KMS-11 (cell line): ENCODE measurements around the gene ARHGAP21.

Source experiments
- H2AFZ ChIP-seq: fragments of 200-600 bp; sonication (generic); 2 replicates; pipeline ENCODE4 v1.6.1; 2016; ENCODE audit warnings: antibody characterized with exemption, mixed run types, low read depth
- H3K27ac ChIP-seq: fragments of 200-600 bp; sonication (generic); 2 replicates; pipeline ENCODE4 v1.6.1; 2016; ENCODE audit warnings: mild to moderate bottlenecking, mixed run types
- H3K27me3 ChIP-seq: fragments of 200-600 bp; sonication (generic); 2 replicates; pipeline ENCODE4 v1.6.1; 2017; ENCODE audit warnings: mild to moderate bottlenecking, low read depth, mixed run types, moderate library complexity; ENCODE audit not compliant: insufficient read depth
- H3K36me3 ChIP-seq: fragments of 200-600 bp; sonication (generic); 2 replicates; pipeline ENCODE4 v1.6.1; 2017; ENCODE audit warnings: mild to moderate bottlenecking, mixed run types; ENCODE audit not compliant: insufficient read depth
- H3K4me1 ChIP-seq: fragments of 200-600 bp; sonication (generic); 2 replicates; pipeline ENCODE4 v1.6.1; 2016; ENCODE audit warnings: mild to moderate bottlenecking, low read depth, mixed run types; ENCODE audit not compliant: poor library complexity, severe bottlenecking
- H3K4me2 ChIP-seq: fragments of 200-600 bp; sonication (generic); 2 replicates; pipeline ENCODE4 v1.7.0; 2016; ENCODE audit warnings: mild to moderate bottlenecking, mixed run types
- H3K4me3 ChIP-seq: fragments of 200-600 bp; sonication (generic); IDR thresholded peaks from 2 replicates; pipeline ENCODE4 v1.6.1; 2017; ENCODE audit warnings: low read depth, low read length, mixed read lengths; ENCODE audit not compliant: insufficient read depth
- H3K79me2 ChIP-seq: fragments of 200-600 bp; sonication (generic); 2 replicates; pipeline ENCODE4 v1.6.1; 2016; ENCODE audit warnings: low read depth, mixed run types; ENCODE audit not compliant: insufficient read depth
- H3K9ac ChIP-seq: fragments of 200-600 bp; sonication (generic); 2 replicates; pipeline ENCODE4 v1.6.1; 2016; ENCODE audit warnings: mild to moderate bottlenecking, mixed run types
- H4K20me1 ChIP-seq: fragments of 200-600 bp; sonication (generic); 2 replicates; pipeline ENCODE4 v1.6.1; 2016; ENCODE audit warnings: mild to moderate bottlenecking, mixed run types; ENCODE audit not compliant: insufficient read depth
- TF ChIP-seq, protein P1 (sequence below): fragments of 200-600 bp; sonication (generic); conservative IDR thresholded peaks from 2 replicates; pipeline ENCODE4 v1.6.1; 2017; ENCODE audit warnings: low read depth, mild to moderate bottlenecking, antibody characterized with exemption, low read length, moderate library complexity, mixed read lengths

The ARHGAP21 gene

GRCh38 chr10:24708081-24708480, 15.6 kb downstream of the ARHGAP21 start:
- peaks cover 10% of the 10 kb centered on the region; the same call in 1 of the 2 replicates for H3K79me2 ChIP-seq
- H4K20me1 ChIP-seq, result no peaks in the 10 kb centered on the region
- H3K9ac ChIP-seq, result no peak overlapping the region

DNA sequence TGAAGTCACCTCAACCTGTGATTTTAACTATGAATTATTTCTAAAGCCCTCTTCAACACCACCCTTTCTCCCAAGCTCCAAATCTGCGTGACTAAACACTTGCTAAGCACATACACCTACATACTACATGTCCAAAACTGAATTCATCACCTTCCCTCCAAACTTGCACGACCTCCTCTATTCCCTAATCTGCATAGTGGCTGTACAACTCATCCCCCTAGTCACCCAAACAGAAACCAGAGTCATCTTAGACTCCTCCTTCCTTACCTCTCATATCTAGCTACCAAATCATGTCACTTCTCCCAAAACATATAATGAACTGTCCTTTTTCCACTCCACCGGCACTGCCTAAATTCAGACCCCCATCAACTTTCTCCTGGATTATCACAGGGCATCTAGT, 16.2 kb downstream of the ARHGAP21 start:
- no peaks in the 10 kb centered on the region for H3K36me3 ChIP-seq
- peaks cover 4% of the 10 kb centered on the region; the same call in 1 of the 2 replicates for H3K79me2 ChIP-seq
- H3K4me3 ChIP-seq, result no peak overlapping the region
- H3K4me2 ChIP-seq, result no peak overlapping the region
- H3K4me1 ChIP-seq, result peaks cover 24% of the 10 kb centered on the region
- no peaks in the 10 kb centered on the region for H4K20me1 ChIP-seq
- H2AFZ ChIP-seq, result no peak overlapping the region
- H3K27me3 ChIP-seq, result no peaks in the 10 kb centered on the region
- TF ChIP-seq, protein P1, sequence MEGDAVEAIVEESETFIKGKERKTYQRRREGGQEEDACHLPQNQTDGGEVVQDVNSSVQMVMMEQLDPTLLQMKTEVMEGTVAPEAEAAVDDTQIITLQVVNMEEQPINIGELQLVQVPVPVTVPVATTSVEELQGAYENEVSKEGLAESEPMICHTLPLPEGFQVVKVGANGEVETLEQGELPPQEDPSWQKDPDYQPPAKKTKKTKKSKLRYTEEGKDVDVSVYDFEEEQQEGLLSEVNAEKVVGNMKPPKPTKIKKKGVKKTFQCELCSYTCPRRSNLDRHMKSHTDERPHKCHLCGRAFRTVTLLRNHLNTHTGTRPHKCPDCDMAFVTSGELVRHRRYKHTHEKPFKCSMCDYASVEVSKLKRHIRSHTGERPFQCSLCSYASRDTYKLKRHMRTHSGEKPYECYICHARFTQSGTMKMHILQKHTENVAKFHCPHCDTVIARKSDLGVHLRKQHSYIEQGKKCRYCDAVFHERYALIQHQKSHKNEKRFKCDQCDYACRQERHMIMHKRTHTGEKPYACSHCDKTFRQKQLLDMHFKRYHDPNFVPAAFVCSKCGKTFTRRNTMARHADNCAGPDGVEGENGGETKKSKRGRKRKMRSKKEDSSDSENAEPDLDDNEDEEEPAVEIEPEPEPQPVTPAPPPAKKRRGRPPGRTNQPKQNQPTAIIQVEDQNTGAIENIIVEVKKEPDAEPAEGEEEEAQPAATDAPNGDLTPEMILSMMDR, result no peak
- no peak overlapping the region for H3K9ac ChIP-seq
- H3K27ac ChIP-seq, result no peak overlapping the region

More at GRCh38 chr10:24708081-24708480, 15.6 kb downstream of the ARHGAP21 start:
- H3K4me2 ChIP-seq, result no peak overlapping the region
- H3K4me3 ChIP-seq, result no peak overlapping the region
- no peaks in the 10 kb centered on the region for H3K27me3 ChIP-seq
- TF ChIP-seq, protein P1, result no peak
- no peak overlapping the region for H3K27ac ChIP-seq
- H2AFZ ChIP-seq, result no peak overlapping the region
- H3K4me1 ChIP-seq, result peaks cover 18% of the 10 kb centered on the region
- H3K36me3 ChIP-seq, result no peaks in the 10 kb centered on the region

DNA sequence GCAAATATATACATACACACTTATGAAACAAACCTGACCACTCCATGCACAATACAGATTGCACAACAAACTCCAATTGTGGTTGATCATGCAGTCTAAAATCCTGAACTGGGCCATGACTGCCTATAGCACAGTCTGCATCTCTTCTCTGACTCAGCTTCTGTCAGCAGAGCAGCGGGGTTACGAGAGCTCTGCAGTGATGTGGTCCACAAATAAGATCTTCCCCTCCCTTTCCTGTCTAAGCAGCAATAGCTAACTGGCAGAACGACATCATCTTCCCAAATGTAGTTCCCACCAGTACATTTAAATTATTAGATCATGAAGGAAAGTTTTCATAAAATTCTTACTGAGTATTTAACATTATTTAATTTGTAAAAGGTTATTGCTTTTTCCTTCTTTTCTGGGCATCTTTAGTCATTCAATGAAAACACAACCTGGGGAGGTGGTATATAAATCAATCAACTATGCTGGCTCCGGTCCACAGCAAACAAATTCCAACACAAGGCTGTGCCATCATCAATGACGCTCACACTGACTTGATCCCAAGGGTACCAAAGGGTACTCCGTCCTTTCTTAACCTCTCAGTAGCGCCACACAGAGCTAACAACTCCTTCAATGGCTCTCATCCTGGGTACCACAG, 17.1 kb downstream of the ARHGAP21 start:
- no peak overlapping the region for H2AFZ ChIP-seq
- H3K27ac ChIP-seq, result no peak overlapping the region
- no peaks in the 10 kb centered on the region for H4K20me1 ChIP-seq

DNA sequence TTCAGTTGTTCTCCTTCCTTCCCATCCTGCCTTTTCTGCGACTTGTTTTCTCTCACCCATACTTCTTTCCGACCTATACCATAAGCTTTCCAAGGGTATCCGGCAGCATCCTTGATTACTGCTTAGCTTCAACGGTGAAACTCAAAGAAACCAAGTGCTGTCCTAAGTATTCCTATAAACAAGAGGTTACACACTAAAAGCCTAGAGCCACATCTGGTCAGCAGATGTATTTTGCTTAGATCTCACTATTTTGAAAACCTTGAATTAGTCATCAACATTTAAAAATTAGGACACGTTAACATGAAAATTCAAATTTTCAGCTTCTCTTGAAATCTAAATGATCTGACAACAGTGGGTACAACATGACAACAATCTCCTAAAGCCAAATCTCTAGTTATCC, 20.0 kb downstream of the ARHGAP21 start:
- no peak overlapping the region for H3K9ac ChIP-seq
- no peak overlapping the region for H3K27ac ChIP-seq
- no peaks in the 10 kb centered on the region for H4K20me1 ChIP-seq
- peaks cover 33% of the 10 kb centered on the region for H3K4me1 ChIP-seq
- no peaks in the 10 kb centered on the region for H3K27me3 ChIP-seq
- H3K4me3 ChIP-seq, result no peak overlapping the region
- TF ChIP-seq, protein P1, result no peak
- no peak overlapping the region for H2AFZ ChIP-seq
- H3K4me2 ChIP-seq, result no peak overlapping the region
- H3K79me2 ChIP-seq, result peaks cover 3% of the 10 kb centered on the region; the same call in 1 of the 2 replicates
- no peaks in the 10 kb centered on the region for H3K36me3 ChIP-seq

More for the DNA sequence above, 17.1 kb downstream of the ARHGAP21 start:
- Histone ChIP-seq H3K79me2 (peaks cover 4% of the 10 kb centered on the region; the same call in 1 of the 2 replicates), H3K9ac (no peak overlapping the region), H3K4me1 (peaks cover 29% of the 10 kb centered on the region), H3K4me3 (no peak overlapping the region), H3K36me3 (no peaks in the 10 kb centered on the region), H3K4me2 (no peak overlapping the region), H3K27me3 (no peaks in the 10 kb centered on the region)
- TF ChIP-seq, protein P1, result no peak
